GM18499 (cell line): ENCODE results near the gene TRAF2.

Experiments used
- ATAC-seq: cut with Tn5 transposase; IDR thresholded peaks from one replicate; pipeline ENCODE4 v1.9.1; 2021; ENCODE audit warnings: moderate number of reproducible peaks; ENCODE audit not compliant: insufficient read depth, unreplicated experiment

Gene TRAF2

DNA sequence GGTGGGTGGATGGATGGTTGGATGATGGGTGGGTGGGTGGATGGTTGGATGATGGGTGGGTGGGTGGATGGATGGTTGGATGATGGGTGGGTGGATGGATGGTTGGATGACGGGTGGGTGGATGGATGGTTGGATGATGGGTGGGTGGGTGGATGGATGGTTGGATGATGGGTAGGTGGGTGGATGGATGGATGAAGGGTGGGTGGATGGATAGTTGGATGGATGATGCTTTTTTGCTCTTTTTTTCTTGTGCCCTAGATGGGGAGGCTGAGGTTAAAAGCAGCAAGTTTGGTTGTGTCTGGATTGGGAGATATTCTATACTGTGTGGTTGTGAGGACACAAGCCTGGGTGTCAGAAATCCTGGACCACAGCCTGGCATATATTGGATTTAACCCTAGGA lies 71.1 kb downstream of the TRAF2 start:
- ATAC-seq, result no peak

GRCh38 chr9:136957901-136958300 lies 71.6 kb downstream of the TRAF2 start:
- no peak for ATAC-seq

DNA sequence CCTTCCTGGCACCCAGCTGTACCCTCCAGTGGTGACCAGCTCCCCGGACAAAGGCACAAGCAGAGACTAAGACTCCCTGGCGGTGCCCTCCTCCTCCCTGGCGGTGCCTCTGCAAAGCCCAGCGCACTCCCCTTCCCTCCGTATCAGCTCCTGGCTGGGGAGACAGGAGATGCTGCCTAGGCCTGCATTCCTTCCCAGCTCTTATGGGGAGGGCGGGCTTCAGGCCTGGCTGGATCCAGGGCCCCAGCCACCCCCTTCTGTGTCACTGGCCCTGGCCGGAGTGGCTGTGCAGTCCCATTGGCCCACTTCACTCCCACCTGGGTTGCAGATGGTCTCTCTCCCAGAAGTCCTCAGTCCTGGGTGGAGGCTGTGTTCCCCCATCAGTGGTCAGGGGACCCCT lies 72.2 kb downstream of the TRAF2 start:
- no peak for ATAC-seq

- ATAC-seq, result no peak
Measured at GRCh38 chr9:136958898-136959850, 72.9 kb downstream of the TRAF2 start.

GRCh38 chr9:136960212-136960937 lies 74.1 kb downstream of the TRAF2 start:
- no peak for ATAC-seq

DNA sequence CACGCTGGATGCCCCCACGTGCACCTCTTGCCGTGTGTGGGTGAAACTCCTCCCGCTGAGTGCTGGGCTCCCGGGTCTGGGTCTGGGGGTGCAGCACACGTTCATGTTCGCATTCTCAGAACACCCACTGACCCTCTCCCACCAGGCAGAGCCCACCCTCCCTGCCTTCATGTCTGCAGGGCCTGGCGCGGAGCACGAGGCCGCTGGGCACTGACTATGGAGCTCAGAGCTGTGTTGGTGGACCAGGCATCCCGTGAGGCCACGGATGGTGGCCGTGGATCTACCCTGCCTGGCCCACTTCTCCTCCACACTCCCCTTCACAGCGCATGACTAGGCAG lies 74.6 kb downstream of the TRAF2 start:
- no peak for ATAC-seq

- no peak for ATAC-seq
Measured at GRCh38 chr9:136961279-136962065, 75.2 kb downstream of the TRAF2 start.

GRCh38 chr9:136962163-136962562 lies 75.8 kb downstream of the TRAF2 start:
- no peak for ATAC-seq

GRCh38 chr9:136962701-136963248 lies 76.5 kb downstream of the TRAF2 start:
- no peak for ATAC-seq

- no peak for ATAC-seq
Measured at GRCh38 chr9:136963341-136963740, 77.0 kb downstream of the TRAF2 start.

DNA sequence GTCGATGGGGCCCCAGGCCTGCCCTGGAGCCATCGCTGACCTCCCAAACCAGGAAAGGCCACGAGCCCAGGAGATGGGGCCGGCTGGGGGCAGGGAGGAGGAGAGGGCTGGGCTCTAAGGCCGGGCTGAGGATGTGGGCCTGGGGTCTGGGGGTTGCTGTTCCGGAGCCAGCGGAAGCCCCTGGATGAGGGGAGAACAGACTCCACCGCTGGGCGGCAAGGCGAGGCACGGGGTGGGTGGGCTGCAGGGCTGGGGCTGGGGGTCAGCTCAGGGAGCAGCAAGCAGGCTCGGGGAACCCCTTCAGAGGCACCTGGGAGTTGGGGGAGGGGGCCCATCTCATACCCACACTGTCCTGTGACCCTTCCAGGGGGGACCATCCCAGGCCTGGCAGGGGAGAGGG lies 77.4 kb downstream of the TRAF2 start:
- no peak for ATAC-seq

DNA sequence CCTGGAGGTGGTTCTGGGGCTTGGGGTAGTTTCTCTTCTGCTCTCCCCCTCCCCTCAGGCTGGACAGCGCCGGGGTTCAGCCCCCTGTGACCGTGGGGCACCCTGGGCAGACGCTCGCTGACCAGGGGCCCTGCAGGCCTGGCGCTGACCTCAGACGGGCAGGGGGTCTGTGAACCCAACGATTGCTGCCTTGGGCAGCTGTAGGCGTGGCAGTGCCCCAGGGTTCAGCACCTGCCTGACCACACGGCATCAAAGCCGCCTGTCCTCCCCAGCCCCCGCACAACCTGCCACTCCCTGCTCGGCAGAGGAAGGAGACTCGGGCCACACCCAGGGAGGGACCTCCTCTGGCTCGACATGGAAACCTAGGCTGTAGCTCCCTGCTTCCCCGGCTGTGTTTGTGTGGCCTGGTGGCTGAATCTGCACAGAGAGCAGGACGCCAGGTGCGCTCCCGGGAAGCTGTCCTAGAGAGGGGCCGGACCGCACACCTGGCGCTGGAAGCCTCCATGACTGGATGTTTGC lies 77.9 kb downstream of the TRAF2 start:
- ATAC-seq, result no peak

GRCh38 chr9:136964833-136965422 lies 78.6 kb downstream of the TRAF2 start:
- ATAC-seq, result no peak

GRCh38 chr9:136965771-136966484 lies 79.6 kb downstream of the TRAF2 start:
- ATAC-seq, result no peak

- ATAC-seq, result no peak
Measured at GRCh38 chr9:136968333-136969127, 82.2 kb downstream of the TRAF2 start.

DNA sequence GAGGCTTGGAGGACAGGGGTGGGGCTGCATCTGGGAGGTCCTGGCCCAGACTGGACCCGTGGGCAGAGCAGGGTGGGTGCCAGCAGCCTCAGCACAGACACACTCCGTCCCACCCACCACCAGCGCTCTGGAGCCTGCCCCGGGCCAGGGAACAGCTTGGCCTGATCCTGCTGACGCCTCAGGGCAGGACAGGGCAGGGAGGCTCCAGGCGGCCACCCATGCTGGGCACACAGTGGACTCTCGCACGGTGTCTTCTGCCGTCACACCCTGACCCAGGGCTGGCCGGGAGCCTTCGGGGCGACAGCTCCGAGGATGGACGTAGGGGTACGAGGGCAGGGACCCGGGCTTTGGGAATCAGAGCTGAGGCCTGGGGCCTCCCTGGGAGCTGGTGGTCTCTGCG lies 82.8 kb downstream of the TRAF2 start:
- ATAC-seq, result no peak

DNA sequence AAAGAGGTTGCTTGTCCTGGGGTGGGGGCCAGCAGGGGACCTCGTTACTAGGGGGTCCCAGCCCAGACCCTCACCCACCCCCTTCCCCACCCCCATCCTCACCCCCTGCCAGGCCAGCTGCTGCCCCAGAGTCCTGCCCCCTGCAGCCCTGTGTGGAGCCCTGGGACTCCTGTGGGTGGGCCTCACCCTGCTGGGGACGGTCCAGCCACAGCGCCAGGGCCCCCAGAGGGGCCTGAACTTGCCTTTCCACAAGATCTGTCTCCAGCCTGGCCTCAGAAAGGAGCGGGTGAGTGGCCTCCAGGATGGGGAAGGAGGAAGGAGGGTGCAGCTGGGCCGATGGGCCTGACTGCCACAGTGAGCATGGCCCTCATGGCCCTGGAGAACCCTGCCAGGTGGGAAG lies 83.5 kb downstream of the TRAF2 start:
- ATAC-seq, result no peak

DNA sequence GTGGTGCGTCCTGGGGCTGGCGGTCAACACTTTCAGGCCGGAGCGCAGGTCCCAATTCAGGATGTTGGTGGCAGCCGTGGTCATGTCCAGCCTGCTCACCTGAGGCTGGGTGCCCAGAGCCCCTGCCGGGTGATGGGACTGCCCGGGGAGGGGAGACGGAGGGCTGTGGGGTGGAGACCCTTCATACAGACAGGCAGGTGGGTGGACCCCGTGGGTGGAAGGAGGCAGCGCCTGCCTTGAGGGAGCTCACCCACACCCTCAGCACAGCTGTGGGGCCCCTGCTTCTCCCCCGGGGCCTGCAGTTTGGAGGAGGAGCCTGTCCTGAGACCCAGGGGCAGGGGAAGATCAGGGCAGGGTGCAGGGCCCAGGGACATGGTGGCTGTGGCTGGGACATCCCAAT lies 84.0 kb downstream of the TRAF2 start:
- no peak for ATAC-seq

- no peak for ATAC-seq
Measured at GRCh38 chr9:136971746-136972145, 85.4 kb downstream of the TRAF2 start.
